CD4-positive, alpha-beta T cell treated with Interferon gamma for 1 hour (primary cell): ENCODE results near the gene KBTBD4.
A peak's percentile ranks its signal among the peaks of the same experiment; 100 is the strongest.
"Not testable (repeated sequence)": the region's sequence is repeated elsewhere in the genome, so short reads cannot be mapped to it uniquely, and the experiment has no call there.

Source experiments
- DNase-seq: peaks from one replicate; pipeline ENCODE4 v3.0.0-alpha.2; 2020

KBTBD4 gene

DNA sequence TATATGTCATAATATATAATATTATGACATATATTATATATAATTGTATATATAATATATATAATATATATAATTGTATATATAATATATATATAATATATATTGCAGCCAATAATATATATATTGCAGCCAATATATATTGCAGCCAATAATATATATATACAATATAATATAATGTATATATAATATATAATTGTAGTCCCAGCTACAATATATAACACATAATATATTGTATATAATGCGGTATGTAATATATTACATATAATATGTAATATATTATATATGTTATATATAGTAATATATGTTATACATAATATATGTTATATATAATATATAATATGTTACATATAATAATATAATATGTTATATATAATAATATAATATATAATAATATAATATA lies 20.1 kb downstream of the KBTBD4 start:
- no peak for DNase-seq

GRCh38 chr11:47557004-47557403 lies 21.8 kb downstream of the KBTBD4 start:
- DNase-seq = not testable (repeated sequence)

- DNase-seq = no peak
Measured at GRCh38 chr11:47553406-47553743, 25.4 kb downstream of the KBTBD4 start.

- DNase-seq = peak; percentile 90
Measured at GRCh38 chr11:47552566-47553405, 26.0 kb downstream of the KBTBD4 start, which contains the start of gene CELF1. Gene CELF1, minus strand, starts transcription at chr11:47553132. Its CDS starts 53,609 bp downstream, at chr11:47499523.

DNA sequence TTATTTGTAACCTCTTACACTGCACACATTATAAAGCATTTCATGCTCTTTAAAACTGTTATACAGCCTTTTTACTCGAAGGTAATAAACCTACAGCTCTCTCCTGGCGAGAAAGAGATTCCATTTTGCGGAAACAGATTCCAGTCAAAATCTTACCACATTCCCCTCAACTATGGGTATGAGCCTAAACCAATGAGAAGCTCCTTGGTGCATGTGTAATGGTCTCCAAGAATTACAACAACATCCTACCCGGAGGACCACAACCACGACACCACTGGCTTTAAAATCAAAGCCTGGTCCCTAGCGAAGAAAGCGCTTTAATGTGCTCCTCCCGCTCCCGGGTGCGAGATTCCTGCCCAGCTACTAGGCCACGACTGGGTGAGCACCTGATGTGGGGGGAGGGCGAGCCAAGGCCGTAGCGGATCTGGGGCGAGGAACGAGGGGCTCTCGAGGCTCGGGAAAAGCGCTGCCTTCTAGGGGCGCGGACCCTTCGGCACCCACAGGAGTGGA lies 26.7 kb downstream of the KBTBD4 start:
- DNase-seq = no peak

GRCh38 chr11:47551086-47551485 lies 27.7 kb downstream of the KBTBD4 start:
- no peak for DNase-seq

DNA sequence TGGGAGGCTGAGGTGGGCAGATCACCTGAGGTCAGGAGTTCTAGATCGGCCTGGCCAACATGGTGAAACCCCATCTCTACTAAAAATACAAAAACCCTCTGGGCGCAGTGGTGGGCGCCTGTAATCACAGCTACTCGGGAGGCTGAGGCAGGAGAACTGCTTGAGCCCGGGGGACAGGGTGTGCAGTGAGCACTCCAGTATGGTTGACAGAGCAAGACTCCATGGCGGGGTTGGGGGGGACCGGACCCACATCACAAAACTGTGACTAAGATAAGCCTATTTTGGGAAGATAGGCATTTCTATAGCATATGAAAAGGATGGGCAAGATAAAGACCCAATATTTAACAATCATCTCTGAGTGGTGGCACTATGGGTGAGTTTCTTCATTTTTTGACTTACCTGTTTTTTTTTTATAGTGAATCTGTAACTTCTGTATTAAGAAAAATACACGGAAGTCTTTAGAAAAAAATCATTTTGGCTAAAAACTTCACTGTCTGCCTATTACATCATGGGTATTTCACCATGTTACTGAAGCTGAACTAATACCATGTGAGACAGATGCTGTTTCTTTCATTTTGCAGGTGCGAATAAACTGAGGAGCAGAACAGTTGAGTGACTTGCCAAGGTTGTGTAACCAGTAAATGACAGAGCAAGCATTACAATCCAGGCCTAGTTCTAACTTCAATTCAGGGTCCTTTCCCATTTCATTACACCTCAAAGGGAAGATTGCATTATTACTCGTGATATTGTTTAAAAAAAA lies 28.3 kb downstream of the KBTBD4 start:
- DNase-seq = no peak

GRCh38 chr11:47546274-47546673 lies 32.5 kb downstream of the KBTBD4 start:
- not testable (repeated sequence) for DNase-seq

DNA sequence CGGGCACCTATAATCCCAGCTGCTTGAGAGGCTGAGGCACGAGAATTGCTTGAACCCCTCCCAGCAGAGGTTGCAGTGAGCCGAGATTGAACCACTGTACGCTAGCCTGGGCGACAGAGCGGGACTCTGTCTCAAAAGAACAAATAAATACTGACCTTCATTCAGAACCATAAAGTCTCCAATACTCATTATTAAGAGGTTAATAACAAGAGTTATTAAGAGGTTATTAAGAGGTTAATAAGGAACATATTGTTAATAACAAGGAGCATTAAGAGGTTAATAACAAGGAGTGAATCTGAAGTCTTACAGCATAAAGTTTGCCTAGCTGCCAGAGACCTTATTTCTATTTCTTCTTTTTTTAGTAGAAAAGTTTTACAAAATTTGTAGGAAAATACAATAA lies 33.5 kb downstream of the KBTBD4 start:
- no peak for DNase-seq

- DNase-seq = no peak
Measured at GRCh38 chr11:47541070-47541469, 37.7 kb downstream of the KBTBD4 start.

DNA sequence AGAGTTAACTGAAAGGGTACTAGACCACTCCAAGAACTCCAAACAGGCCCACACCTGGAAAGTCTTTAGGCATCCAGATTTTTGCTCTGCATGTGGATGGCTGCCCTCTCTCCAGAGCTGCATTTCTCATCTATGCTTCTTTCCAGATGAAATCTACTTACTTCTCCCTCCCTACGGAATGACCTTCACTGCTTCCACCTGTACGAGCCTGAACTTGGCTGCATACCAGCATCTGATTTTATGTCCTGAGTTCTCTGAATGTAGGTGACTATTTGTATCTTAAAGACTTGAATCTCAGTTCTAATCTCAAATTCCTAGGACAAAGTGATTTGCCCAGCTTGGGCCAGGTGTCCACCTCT lies 39.1 kb downstream of the KBTBD4 start:
- DNase-seq = no peak

- DNase-seq = no peak
Measured at GRCh38 chr11:47538741-47539565, 39.8 kb downstream of the KBTBD4 start.

GRCh38 chr11:47536915-47537314 lies 41.9 kb downstream of the KBTBD4 start:
- DNase-seq = no peak

DNA sequence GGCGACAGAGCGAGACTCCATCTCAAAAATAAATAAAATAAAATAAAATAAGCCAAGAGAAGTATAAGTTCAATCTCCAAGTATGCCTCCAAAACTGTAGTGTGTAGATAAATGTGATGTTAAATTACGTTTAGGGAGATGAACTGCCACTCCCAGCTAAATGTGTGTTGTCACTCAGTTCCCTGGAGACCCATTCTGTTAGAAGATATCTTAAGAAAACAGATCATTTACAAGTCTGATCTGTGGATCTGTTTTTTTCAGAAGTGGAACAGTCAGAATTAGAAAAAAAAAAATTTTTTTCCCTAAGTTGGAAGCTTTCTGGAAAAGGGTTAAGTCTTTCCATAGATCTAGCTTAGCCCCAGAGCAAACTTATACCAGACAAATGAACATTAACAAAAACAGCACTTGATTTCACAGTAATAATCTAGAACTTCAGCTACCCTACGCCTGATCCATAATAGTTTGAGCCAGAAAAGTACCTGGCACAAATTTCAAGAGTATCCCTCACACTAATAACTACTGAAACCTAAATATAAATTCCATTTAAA lies 44.0 kb downstream of the KBTBD4 start:
- DNase-seq = no peak

DNA sequence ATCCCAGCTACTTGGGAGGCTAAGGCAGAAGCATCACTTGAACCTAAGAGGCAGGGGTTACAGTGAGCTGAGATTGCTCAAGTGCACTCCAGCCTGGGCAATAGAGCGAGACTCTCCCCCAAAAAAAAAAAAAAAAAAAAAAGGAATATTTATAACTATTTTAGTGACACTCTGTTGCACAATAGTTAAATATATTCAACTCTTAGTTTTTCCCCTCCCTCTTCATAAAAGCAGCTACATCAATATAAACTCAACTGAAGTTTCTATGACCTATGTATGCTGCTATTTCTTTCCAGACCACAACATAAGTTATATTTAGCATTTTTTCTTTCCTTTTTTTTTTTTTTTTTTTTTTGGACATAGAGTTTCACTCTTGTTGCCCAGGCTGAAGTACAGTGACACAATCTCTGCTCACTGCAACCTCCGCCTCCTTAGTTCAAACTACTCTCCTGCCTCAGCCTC lies 45.0 kb downstream of the KBTBD4 start:
- DNase-seq = no peak

DNA sequence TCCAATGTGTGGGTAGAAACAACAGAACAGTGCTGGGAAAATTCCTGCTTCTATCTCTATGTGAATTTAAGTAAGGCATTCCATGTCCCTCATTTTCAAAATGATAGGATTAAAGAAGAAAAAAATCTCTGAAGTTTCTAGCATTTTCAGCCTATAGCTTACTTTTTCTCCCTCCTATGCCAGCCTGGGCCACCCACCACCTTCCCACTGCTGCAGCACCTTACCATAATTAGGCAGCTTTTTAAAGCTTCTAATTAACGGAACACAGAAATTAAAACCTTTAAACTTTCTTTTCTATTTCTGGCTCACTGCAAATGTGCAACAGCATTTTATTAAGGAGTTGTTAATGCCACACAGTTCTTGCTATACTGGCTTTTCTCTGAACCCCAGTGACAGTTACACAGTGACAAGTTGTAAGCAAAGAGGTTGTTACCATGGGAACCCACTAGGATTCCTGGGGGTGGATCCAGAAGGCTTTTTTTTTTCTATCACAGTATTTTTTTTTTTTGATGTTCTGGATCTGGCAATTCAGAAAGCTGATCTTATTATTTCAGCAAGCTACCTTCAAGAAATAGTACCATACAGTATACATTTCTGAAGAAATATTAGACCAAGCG lies 46.1 kb downstream of the KBTBD4 start:
- DNase-seq = no peak

GRCh38 chr11:47531666-47532065 lies 47.1 kb downstream of the KBTBD4 start:
- DNase-seq = no peak

DNA sequence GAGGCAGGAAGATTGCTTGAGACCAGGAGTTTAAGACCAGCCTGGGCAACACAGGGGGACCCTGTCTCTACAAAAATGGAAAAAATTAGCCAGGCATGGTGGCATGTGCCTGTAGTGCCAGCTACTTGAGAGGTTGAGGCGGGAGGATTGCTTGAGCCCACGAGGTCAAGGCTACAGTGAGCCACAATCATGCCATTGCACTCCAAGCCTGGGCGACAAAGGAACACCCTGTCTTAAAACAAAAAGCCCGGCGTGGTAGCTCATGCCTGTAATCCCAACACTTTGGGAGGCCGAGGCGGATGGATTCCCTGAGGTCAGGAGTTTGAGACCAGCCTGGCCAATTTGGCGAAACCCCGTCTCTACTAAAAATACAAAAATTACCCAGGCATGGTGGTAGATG lies 48.0 kb downstream of the KBTBD4 start:
- DNase-seq = not testable (repeated sequence)

GRCh38 chr11:47529951-47530350 lies 48.8 kb downstream of the KBTBD4 start:
- DNase-seq = no peak

GRCh38 chr11:47527186-47527585 lies 51.6 kb downstream of the KBTBD4 start:
- no peak for DNase-seq

- DNase-seq = not testable (repeated sequence)
Measured at GRCh38 chr11:47526032-47526431, 52.7 kb downstream of the KBTBD4 start.

DNA sequence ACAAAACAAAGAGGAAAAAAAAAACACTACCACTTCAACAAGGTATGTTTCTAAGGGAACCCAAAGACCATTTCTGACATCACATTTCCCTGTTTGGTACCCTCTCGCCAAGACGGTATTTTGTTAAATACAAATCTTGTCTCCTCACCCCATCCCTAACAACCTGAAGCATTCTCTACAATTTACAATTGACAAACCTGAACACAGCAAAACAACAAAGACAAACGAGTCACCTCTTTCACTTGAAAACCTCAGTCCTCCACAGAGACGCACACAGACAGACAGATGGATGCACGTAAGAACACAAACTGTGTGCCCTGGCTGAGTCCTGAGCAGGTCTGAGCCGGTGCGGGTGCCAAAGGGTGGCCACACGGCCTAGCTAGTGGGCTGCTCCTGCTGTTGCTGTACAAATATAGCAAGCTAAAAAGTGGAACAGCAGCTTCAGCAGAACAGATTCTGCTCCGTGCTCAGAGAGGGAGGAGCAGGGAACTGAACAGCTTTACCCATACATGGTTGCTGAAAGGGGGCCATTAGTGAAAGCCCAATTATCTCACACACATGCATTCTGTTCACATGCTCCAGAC lies 54.4 kb downstream of the KBTBD4 start:
- DNase-seq = peak; percentile 11
